Measurements from ENCODE around the gene CEACAM1.
"Not testable (repeated sequence)": the region's sequence is repeated elsewhere in the genome, so short reads cannot be mapped to it uniquely, and the experiment has no call there.

CEACAM1 gene

GRCh38 chr19:42473686-42474085 lies 54.6 kb downstream of the CEACAM1 start:
- DNase-seq (ENCODE audit: low spot score): no peak

GRCh38 chr19:42472402-42473147 lies 55.7 kb downstream of the CEACAM1 start:
- DNase-seq (ENCODE audit: low spot score): no peak

- DNase-seq (ENCODE audit: low spot score): no peak
Measured at GRCh38 chr19:42471554-42472249, 56.6 kb downstream of the CEACAM1 start.

- DNase-seq (ENCODE audit: low spot score): no peak
Measured at GRCh38 chr19:42469311-42470235, 58.7 kb downstream of the CEACAM1 start.

GRCh38 chr19:42468273-42468796 lies 59.9 kb downstream of the CEACAM1 start:
- peak; percentile 90 for DNase-seq (ENCODE audit: low spot score)

GRCh38 chr19:42467183-42467760 lies 61.0 kb downstream of the CEACAM1 start:
- peak; percentile 42 for DNase-seq (ENCODE audit: low spot score)

- no peak for DNase-seq (ENCODE audit: low spot score)
Measured at GRCh38 chr19:42466521-42467182, 61.6 kb downstream of the CEACAM1 start.

GRCh38 chr19:42465827-42466280 lies 62.4 kb downstream of the CEACAM1 start:
- no peak for DNase-seq (ENCODE audit: low spot score)

- peak; percentile 45 for DNase-seq (ENCODE audit: low spot score)
Measured at GRCh38 chr19:42461700-42462324, 66.5 kb downstream of the CEACAM1 start.

GRCh38 chr19:42461231-42461630 lies 67.0 kb downstream of the CEACAM1 start:
- DNase-seq (ENCODE audit: low spot score): not testable (repeated sequence)

- no peak for DNase-seq (ENCODE audit: low spot score)
Measured at GRCh38 chr19:42459926-42460325, 68.4 kb downstream of the CEACAM1 start.
